Neural progenitor cell (in vitro differentiated cells): ENCODE measurements around the gene ERN1.

Source experiments
- EZH2phosphoT487 ChIP-seq: fragments of 200-600 bp; sonication (generic); IDR thresholded peaks from 2 replicates; pipeline ENCODE4 v1.6.1; 2017; ENCODE audit warnings: antibody characterized with exemption
- TF ChIP-seq, protein P1 (sequence below): fragments of 200-600 bp; sonication (generic); IDR thresholded peaks from 2 replicates; pipeline ENCODE4 v1.5.1; 2017; ENCODE audit warnings: antibody characterized with exemption, mild to moderate bottlenecking

DNA sequence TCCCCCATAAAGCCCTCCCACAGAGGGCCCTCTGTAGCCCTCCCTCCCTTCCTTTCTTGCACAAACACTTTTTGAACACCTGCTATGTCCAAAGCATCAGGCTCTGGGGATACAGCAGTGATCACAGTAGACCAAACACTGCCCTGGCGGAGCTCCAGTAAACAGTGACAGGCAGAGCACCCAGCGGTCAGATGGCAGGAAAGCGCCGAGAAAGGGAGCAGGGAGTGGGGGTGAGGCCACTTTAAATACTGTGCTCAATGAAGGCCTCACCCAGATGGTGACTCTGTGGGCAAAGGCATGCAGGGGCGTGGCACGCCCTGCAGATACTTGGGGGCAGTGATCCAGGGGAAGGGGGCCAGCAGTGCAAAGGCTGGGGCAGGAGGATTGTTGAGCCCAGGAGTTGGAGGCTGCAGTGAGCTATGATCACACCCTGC, 124.2 kb downstream of the ERN1 start:
- TF ChIP-seq, protein P1, sequence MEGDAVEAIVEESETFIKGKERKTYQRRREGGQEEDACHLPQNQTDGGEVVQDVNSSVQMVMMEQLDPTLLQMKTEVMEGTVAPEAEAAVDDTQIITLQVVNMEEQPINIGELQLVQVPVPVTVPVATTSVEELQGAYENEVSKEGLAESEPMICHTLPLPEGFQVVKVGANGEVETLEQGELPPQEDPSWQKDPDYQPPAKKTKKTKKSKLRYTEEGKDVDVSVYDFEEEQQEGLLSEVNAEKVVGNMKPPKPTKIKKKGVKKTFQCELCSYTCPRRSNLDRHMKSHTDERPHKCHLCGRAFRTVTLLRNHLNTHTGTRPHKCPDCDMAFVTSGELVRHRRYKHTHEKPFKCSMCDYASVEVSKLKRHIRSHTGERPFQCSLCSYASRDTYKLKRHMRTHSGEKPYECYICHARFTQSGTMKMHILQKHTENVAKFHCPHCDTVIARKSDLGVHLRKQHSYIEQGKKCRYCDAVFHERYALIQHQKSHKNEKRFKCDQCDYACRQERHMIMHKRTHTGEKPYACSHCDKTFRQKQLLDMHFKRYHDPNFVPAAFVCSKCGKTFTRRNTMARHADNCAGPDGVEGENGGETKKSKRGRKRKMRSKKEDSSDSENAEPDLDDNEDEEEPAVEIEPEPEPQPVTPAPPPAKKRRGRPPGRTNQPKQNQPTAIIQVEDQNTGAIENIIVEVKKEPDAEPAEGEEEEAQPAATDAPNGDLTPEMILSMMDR: no peak
- no peak for TF ChIP-seq EZH2phosphoT487
